PFSK-1 (cell line): ENCODE measurements around the gene SLC19A3.

Experiments
- FOXP2 ChIP-seq: optimal IDR thresholded peaks from 2 replicates; pipeline ENCODE3; 2011; ENCODE audit warnings: borderline replicate concordance, control low read depth, inconsistent platforms; ENCODE audit not compliant: insufficient read depth; ENCODE audit errors: extremely low read length, extremely low read depth
- POLR2AphosphoS5 ChIP-seq: IDR thresholded peaks from 2 replicates; pipeline ENCODE4 v1.6.1; 2012; ENCODE audit warnings: low read depth, mild to moderate bottlenecking, control low read depth, low read length, moderate library complexity
- REST ChIP-seq, 2 experiments: IDR thresholded peaks; 2 replicates each; pipeline versions ENCODE4 v1.6.1 to v1.8.0; 2011 to 2012; ENCODE audit warnings: low read depth in 2 of 2, low read length in 2 of 2, control low read depth in 1 of 2, inconsistent platforms in 1 of 2, mild to moderate bottlenecking in 1 of 2, moderate library complexity in 1 of 2; ENCODE audit not compliant: insufficient read depth in 1 of 2
- SIN3A ChIP-seq: IDR thresholded peaks from 2 replicates; pipeline ENCODE4 v1.6.1; 2012; ENCODE audit warnings: mild to moderate bottlenecking, low read length, moderate library complexity, borderline replicate concordance; ENCODE audit not compliant: insufficient read depth
- TAF1 ChIP-seq: IDR thresholded peaks from 2 replicates; pipeline ENCODE4 v1.6.1; 2012; ENCODE audit warnings: low read length, control low read depth, borderline replicate concordance; ENCODE audit not compliant: insufficient read depth

Gene SLC19A3

DNA sequence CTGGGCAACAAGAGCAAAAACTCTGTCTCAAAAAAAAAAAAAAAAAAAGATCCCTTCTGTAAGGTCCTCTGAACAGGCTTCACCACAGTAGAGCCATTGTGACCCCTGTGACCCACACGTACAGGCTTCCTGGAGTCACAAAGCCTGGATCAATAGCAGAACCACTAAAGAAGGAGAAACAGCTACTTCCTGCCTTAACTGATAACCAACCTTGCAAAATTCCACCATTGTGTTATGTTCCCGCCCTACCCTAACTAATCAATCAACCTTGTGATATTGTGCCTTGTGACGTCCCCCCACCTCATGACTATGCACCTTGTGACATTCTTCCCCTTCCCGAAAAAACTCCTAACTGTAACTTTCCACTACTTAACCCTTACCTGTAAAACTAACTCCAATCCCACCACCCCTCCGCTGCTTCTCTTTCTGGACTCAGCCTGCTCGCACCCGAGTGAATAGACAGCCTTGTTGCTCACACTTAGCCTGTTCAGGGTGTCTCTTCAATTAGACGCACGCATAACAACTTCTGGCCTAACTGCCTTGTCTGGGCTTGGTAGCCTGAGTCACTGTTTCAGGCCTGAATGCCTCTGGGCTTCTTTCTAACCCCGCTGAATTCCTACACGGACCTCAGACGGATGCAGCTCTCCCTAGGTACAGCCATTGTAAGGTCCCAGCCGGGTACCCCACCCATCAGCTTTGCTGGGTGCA lies 41.7 kb upstream of the SLC19A3 start:
- no peak for TF ChIP-seq FOXP2
- TF ChIP-seq SIN3A: no peak
- no peak for TF ChIP-seq POLR2AphosphoS5
- no peak for TF ChIP-seq TAF1
- no peak for TF ChIP-seq REST (IDR thresholded peaks at IDR 0.05; ENCODE audit: insufficient read depth in 1 of 2, low read depth in 2 of 2, low read length in 2 of 2)

GRCh38 chr2:227748079-227748478 lies 30.3 kb upstream of the SLC19A3 start:
- TF ChIP-seq POLR2AphosphoS5: no peak
- TF ChIP-seq FOXP2: no peak
- no peak for TF ChIP-seq TAF1
- no peak for TF ChIP-seq REST (IDR thresholded peaks at IDR 0.05; ENCODE audit: insufficient read depth in 1 of 2, low read depth in 2 of 2, low read length in 2 of 2)
- no peak for TF ChIP-seq SIN3A

- TF ChIP-seq SIN3A: no peak
- TF ChIP-seq POLR2AphosphoS5: no peak
- TF ChIP-seq FOXP2: no peak
- TF ChIP-seq TAF1: no peak
- TF ChIP-seq REST (IDR thresholded peaks at IDR 0.05; ENCODE audit: insufficient read depth in 1 of 2, low read depth in 2 of 2, low read length in 2 of 2): no peak
Measured at GRCh38 chr2:227745594-227745993, 27.8 kb upstream of the SLC19A3 start, which contains the start of gene SCYGR8. SCYGR8 (plus strand) TSS chr2:227745894; CDS start chr2:227745894, 0 bp downstream.

- TF ChIP-seq POLR2AphosphoS5 (no peak), REST (IDR thresholded peaks at IDR 0.05; ENCODE audit: insufficient read depth in 1 of 2, low read depth in 2 of 2, low read length in 2 of 2) (no peak), SIN3A (no peak), FOXP2 (no peak), TAF1 (no peak)
Measured at GRCh38 chr2:227739351-227739750, 21.5 kb upstream of the SLC19A3 start.

GRCh38 chr2:227728035-227728434 lies 10.2 kb upstream of the SLC19A3 start, which contains the start of gene SCYGR7:
SCYGR7 (plus strand) TSS chr2:227728335; CDS start chr2:227728335, 0 bp downstream.
- no peak for TF ChIP-seq FOXP2
